Fibroblast of lung (primary cell): Measurements from ENCODE around the gene NBR1.

Source experiments
- EZH2 ChIP-seq: IDR thresholded peaks from 2 replicates; pipeline ENCODE4 v1.5.1; 2012; ENCODE audit warnings: low read length, control low read depth, mild to moderate bottlenecking; ENCODE audit errors: missing control alignments
- TF ChIP-seq, protein P1 (sequence below), 2 donors: IDR thresholded peaks in 1 of 2; conservative IDR thresholded peaks in 1 of 2; 1 replicate in 1 of 2; 2 replicates in 1 of 2; pipeline ENCODE4 v1.5.1; 2011 to 2012; ENCODE audit warnings: low read length in 2 of 2, control low read depth in 1 of 2, inconsistent platforms in 1 of 2, low read depth in 1 of 2, mild to moderate bottlenecking in 1 of 2

GRCh38 chr17:43171586-43172487, 823 bp downstream of the NBR1 start:
- TF ChIP-seq, protein P1, sequence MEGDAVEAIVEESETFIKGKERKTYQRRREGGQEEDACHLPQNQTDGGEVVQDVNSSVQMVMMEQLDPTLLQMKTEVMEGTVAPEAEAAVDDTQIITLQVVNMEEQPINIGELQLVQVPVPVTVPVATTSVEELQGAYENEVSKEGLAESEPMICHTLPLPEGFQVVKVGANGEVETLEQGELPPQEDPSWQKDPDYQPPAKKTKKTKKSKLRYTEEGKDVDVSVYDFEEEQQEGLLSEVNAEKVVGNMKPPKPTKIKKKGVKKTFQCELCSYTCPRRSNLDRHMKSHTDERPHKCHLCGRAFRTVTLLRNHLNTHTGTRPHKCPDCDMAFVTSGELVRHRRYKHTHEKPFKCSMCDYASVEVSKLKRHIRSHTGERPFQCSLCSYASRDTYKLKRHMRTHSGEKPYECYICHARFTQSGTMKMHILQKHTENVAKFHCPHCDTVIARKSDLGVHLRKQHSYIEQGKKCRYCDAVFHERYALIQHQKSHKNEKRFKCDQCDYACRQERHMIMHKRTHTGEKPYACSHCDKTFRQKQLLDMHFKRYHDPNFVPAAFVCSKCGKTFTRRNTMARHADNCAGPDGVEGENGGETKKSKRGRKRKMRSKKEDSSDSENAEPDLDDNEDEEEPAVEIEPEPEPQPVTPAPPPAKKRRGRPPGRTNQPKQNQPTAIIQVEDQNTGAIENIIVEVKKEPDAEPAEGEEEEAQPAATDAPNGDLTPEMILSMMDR (conservative IDR thresholded peaks at IDR 0.05 in 1 of 2, IDR thresholded peaks at IDR 0.05 in 1 of 2; ENCODE audit: low read depth in 1 of 2, low read length in 2 of 2): peak; percentile 35 to 39
- no peak for TF ChIP-seq EZH2
